CD14-positive monocyte (primary cell): Measurements from ENCODE around the gene PHYKPL. TPM values are rescaled to one million over a fixed set of nuclear protein-coding genes. Genes with fewer than 3 reads are reported as not detected.
A peak's percentile ranks its signal among the peaks of the same experiment; 100 is the strongest.

ENCODE experiments used
- DNase-seq, 3 donors: peaks; one replicate each; pipeline ENCODE4 v3.0.0-alpha.2; 2011 to 2022
- H2AFZ ChIP-seq: 2 replicates; pipeline ENCODE4 v1.6.0; 2012; ENCODE audit warnings: mild to moderate bottlenecking, low read depth, low read length, inconsistent platforms; ENCODE audit not compliant: insufficient read depth, poor library complexity, severe bottlenecking
- H3K27ac ChIP-seq, 2 donors: 1 replicate in 1 of 2; 2 replicates in 1 of 2; pipeline ENCODE4 v1.5.1; 2012 to 2013; ENCODE audit warnings: low read length in 2 of 2, control low read depth in 1 of 2, inconsistent platforms in 1 of 2, low read depth in 1 of 2, mild to moderate bottlenecking in 1 of 2
- H3K27me3 ChIP-seq, 2 donors: one replicate each; pipeline versions ENCODE4 v1.6.0 to v1.6.1; 2011 to 2013; ENCODE audit warnings: low read length in 2 of 2; ENCODE audit not compliant: control insufficient read depth in 2 of 2, insufficient read depth in 2 of 2
- H3K36me3 ChIP-seq, 2 donors: replicated peaks in 1 of 2; 1 replicate in 1 of 2; 2 replicates in 1 of 2; pipeline versions ENCODE4 v1.5.1 to v1.6.1; 2012 to 2013; ENCODE audit warnings: low read length in 2 of 2, control low read depth in 1 of 2, inconsistent platforms in 1 of 2, mild to moderate bottlenecking in 1 of 2; ENCODE audit not compliant: insufficient read depth in 2 of 2, control insufficient read depth in 1 of 2
- H3K4me1 ChIP-seq, 2 donors: 1 replicate in 1 of 2; 2 replicates in 1 of 2; pipeline versions ENCODE4 v1.5.1 to v1.6.1; 2012 to 2013; ENCODE audit warnings: low read length in 2 of 2, control low read depth in 1 of 2, inconsistent platforms in 1 of 2, mild to moderate bottlenecking in 1 of 2, moderate library complexity in 1 of 2; ENCODE audit not compliant: insufficient read depth in 2 of 2, control insufficient read depth in 1 of 2
- H3K4me2 ChIP-seq: replicated peaks from 2 replicates; pipeline ENCODE3; 2012; ENCODE audit warnings: low read length, moderate library complexity, mild to moderate bottlenecking; ENCODE audit not compliant: poor library complexity, severe bottlenecking; ENCODE audit errors: extremely low read depth
- H3K4me3 ChIP-seq, 3 experiments: fragments of 200-600 bp in 1 of 3; sonication (generic) in 1 of 3; replicated peaks in 1 of 3; 1 replicate in 2 of 3; 2 replicates in 1 of 3; pipeline ENCODE4 v1.5.1; 2011 to 2013; ENCODE audit warnings: low read length in 3 of 3, mild to moderate bottlenecking in 3 of 3, control low read depth in 2 of 3, low read depth in 2 of 3, inconsistent platforms in 1 of 3, moderate library complexity in 1 of 3
- H3K79me2 ChIP-seq: 2 replicates; pipeline ENCODE4 v1.6.0; 2012; ENCODE audit warnings: mild to moderate bottlenecking, control low read depth, inconsistent platforms, low read length, moderate library complexity; ENCODE audit not compliant: insufficient read depth
- H3K9ac ChIP-seq: 2 replicates; pipeline ENCODE4 v1.6.0; 2017; ENCODE audit warnings: low read length, mild to moderate bottlenecking; ENCODE audit not compliant: insufficient read depth, poor library complexity, severe bottlenecking
- H3K9me3 ChIP-seq, 2 donors: replicated peaks in 1 of 2; 1 replicate in 1 of 2; 2 replicates in 1 of 2; pipeline versions ENCODE4 v1.5.1 to v1.6.1; 2012 to 2013; ENCODE audit warnings: low read length in 2 of 2, control low read depth in 1 of 2; ENCODE audit not compliant: control insufficient read depth in 1 of 2, insufficient read depth in 1 of 2
- H4K20me1 ChIP-seq: 2 replicates; pipeline ENCODE4 v1.6.0; 2012; ENCODE audit warnings: mild to moderate bottlenecking, low read length, control low read depth, moderate library complexity; ENCODE audit not compliant: insufficient read depth
- H3K27ac Mint-ChIP-seq, 7 donors: one replicate each; pipeline ENCODE4 v1.8.0; 2020; ENCODE audit warnings: mild to moderate bottlenecking in 7 of 7, mixed read lengths in 7 of 7, moderate library complexity in 6 of 7, inconsistent platforms in 2 of 7
- H3K27me3 Mint-ChIP-seq, 3 donors: one replicate each; pipeline ENCODE4 v1.8.0; 2021 to 2022; ENCODE audit warnings: low read depth in 3 of 3, mild to moderate bottlenecking in 3 of 3, mixed read lengths in 3 of 3, moderate library complexity in 3 of 3, inconsistent platforms in 1 of 3
- H3K36me3 Mint-ChIP-seq, 2 donors: one replicate each; pipeline ENCODE4 v1.8.0; 2020; ENCODE audit warnings: mixed read lengths in 2 of 2, inconsistent platforms in 1 of 2, mild to moderate bottlenecking in 1 of 2
- H3K4me1 Mint-ChIP-seq: one replicate; pipeline ENCODE4 v1.8.0; 2020; ENCODE audit warnings: mild to moderate bottlenecking, mixed read lengths
- H3K4me3 Mint-ChIP-seq, 2 donors: one replicate each; pipeline ENCODE4 v1.8.0; 2020; ENCODE audit warnings: mild to moderate bottlenecking in 2 of 2, mixed read lengths in 2 of 2, moderate library complexity in 1 of 2
- H3K9me3 Mint-ChIP-seq, 7 donors: one replicate each; pipeline ENCODE4 v1.8.0; 2020 to 2022; ENCODE audit warnings: mixed read lengths in 7 of 7, mild to moderate bottlenecking in 6 of 7, moderate library complexity in 6 of 7, inconsistent platforms in 2 of 7
- CTCF ChIP-seq: fragments of 200-600 bp; IDR thresholded peaks from one replicate; pipeline ENCODE4 v1.8.0; 2022; ENCODE audit warnings: antibody characterized with exemption, mild to moderate bottlenecking
- WGBS: methylation state at CpG from one replicate; pipeline ENCODE4 v1.1.5; 2013; ENCODE audit warnings: missing lambda C conversion rate; ENCODE audit not compliant: insufficient coverage; 5-methylcytosine and 5-hydroxymethylcytosine counted together
- intact Hi-C, 2 donors: fragments of 100-400 bp; cut with micrococcal nuclease; formaldehyde crosslinking; loops; one replicate each; pipeline versions ENCODE4 v1.15.0 to v1.15.1; 2023
- polyA plus RNA-seq, 3 donors: library from polyadenylated mRNA; depleted of rRNA in 1 of 3; unstranded in 2 of 3; stranded (reverse) in 1 of 3; fragments of 300-500 nt in 2 of 3; fragments of >200 nt in 1 of 3; fragmentation: Illumina TruSeq in 2 of 3; gene quantifications; 1 replicate in 2 of 3; 2 replicates in 1 of 3; pipeline ENCODE4 v1.2.3, GENCODE V29; 2012 to 2021

PHYKPL gene
- polyA plus RNA-seq, 3 donors: 39.2 to 199 (median 43.0) TPM

- Histone ChIP-seq H2AFZ (no peak overlapping the region), H4K20me1 (peaks cover 86% of the 10 kb centered on the region), H3K9ac (no peak overlapping the region), H3K27me3 (no peaks in the 10 kb centered on the region), H3K36me3 (peaks cover 71 to 76% of the 10 kb centered on the region in 2 donors), H3K4me3 (no peak overlapping the region), H3K4me2 (no peak overlapping the region), H3K79me2 (peaks cover 88% of the 10 kb centered on the region), H3K27ac (no peak overlapping the region), H3K9me3 (no peaks in the 10 kb centered on the region), H3K4me1 (peaks cover 18 to 31% of the 10 kb centered on the region in 2 donors)
- WGBS: 80% methylated on average over 3 of the region's 5 CpGs
- TF ChIP-seq CTCF: no peak
- Mint-ChIP-seq H3K4me1 (peaks cover 30% of the 10 kb centered on the region), H3K9me3 (no peaks in the 10 kb centered on the region), H3K27ac (peak overlapping the region in 3 of 7 donors; percentile 43 to 59 (median 50)), H3K36me3 (peaks cover 75 to 76% of the 10 kb centered on the region in 2 donors), H3K4me3 (no peak overlapping the region), H3K27me3 (peaks cover 0 to 1% (median 0%) of the 10 kb centered on the region in 3 donors)
- DNase-seq: no peak
- intact Hi-C loops: no loop called here
Measured at GRCh38 chr5:178208540-178209227, 23.9 kb downstream of the PHYKPL start.

GRCh38 chr5:178207917-178208280 is 24.7 kb downstream of the PHYKPL start:
- no peak for TF ChIP-seq CTCF
- H3K9ac ChIP-seq: no peak overlapping the region
- H3K4me3 Mint-ChIP-seq: no peak overlapping the region
- H3K9me3 ChIP-seq: no peaks in the 10 kb centered on the region
- peaks cover 33% of the 10 kb centered on the region for H3K4me1 Mint-ChIP-seq
- peak overlapping the region in 1 of 2 donors; percentile 6 for H3K27ac ChIP-seq
- no peak overlapping the region for H2AFZ ChIP-seq
- H3K36me3 Mint-ChIP-seq: peaks cover 67 to 68% of the 10 kb centered on the region in 2 donors
- H3K4me1 ChIP-seq: peaks cover 20 to 34% of the 10 kb centered on the region in 2 donors
- no peak overlapping the region for H3K4me3 ChIP-seq
- no peak for DNase-seq
- no peak overlapping the region for H3K4me2 ChIP-seq
- no peaks in the 10 kb centered on the region for H3K27me3 ChIP-seq
- intact Hi-C loops: no loop called here
- peaks cover 63 to 68% of the 10 kb centered on the region in 2 donors for H3K36me3 ChIP-seq
- H3K79me2 ChIP-seq: peaks cover 88% of the 10 kb centered on the region
- peak overlapping the region in 6 of 7 donors; percentile 29 to 82 (median 50) for H3K27ac Mint-ChIP-seq
- peaks cover 0 to 1% (median 0%) of the 10 kb centered on the region in 3 donors for H3K27me3 Mint-ChIP-seq
- WGBS: no CpG with 5 or more reads among the region's 1 CpG
- peaks cover 78% of the 10 kb centered on the region for H4K20me1 ChIP-seq
- H3K9me3 Mint-ChIP-seq: no peaks in the 10 kb centered on the region
